ENCODE data around the gene CFAP99.
"Not testable (repeated sequence)": the region's sequence is repeated elsewhere in the genome, so short reads cannot be mapped to it uniquely, and the experiment has no call there.

Gene CFAP99

GRCh38 chr4:2465032-2465431 is 46.3 kb downstream of the CFAP99 start:
- no peak for DNase-seq

DNA sequence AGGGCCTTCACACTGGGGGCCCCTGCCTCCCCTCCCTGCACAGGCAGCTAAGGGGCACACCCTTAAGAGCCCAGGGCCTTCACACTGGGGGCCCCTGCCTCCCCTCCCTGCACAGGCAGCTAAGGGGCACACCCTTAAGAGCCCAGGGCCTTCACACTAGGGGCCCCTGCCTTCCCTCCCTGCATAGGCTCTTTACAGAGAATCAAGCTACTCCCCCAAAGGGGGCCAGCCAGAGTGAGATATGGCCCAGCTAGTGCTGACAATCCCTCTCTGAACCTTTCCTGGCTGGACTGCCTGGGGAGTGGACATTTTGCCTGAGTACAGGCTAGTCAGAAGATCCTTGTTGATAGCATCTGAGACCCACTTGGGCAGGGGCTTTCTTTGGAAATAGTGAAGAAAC is 46.8 kb downstream of the CFAP99 start:
- DNase-seq = not testable (repeated sequence)

DNA sequence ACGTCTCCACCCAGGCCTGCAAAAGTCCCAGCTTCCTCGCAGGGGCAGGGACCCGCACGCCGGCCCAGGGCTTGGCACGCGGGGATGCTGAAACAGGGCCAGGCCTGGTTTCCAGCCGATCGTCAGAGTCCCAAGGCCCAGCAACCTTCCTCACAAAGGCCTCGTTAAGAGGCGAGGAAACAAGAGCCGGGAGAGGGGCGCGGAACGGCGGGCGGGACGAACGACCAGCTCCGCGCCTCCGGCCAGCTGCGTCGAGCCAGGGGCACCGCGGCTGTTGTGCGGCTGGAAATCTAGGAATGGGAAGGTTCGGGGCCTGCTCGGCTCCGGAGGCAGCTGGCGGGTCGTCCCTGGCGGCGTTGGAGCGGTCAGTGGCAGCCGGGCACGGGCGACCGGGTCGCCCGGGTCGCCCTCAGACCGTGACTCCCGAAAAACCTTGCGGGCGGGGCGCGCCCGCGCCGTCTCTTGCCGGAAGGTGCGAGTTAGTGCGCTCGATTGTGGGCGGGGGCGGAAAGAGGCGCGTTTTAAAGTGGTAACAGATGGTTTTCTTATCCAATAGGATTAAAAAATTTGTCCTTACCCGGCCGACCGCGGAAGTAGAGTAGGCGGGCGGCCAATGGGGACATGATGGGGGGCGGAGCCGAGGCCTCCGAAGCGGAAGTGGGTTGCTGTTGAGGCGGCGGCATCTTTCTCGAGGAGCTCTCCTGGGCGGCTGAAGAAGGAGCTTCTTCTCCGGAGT is 49.9 kb downstream of the CFAP99 start, which contains the start of gene RNF4:
Gene RNF4 (plus strand): TSS at position 651 of the 736 bp plus-strand sequence. CDS start 21,388 bp downstream, outside the sequence.
- peak; percentile 50 to 97 (median 91) for DNase-seq

GRCh38 chr4:2469192-2469984 is 50.6 kb downstream of the CFAP99 start:
- DNase-seq = peak in 15 of 51 donors; percentile 8 to 48 (median 36)

DNA sequence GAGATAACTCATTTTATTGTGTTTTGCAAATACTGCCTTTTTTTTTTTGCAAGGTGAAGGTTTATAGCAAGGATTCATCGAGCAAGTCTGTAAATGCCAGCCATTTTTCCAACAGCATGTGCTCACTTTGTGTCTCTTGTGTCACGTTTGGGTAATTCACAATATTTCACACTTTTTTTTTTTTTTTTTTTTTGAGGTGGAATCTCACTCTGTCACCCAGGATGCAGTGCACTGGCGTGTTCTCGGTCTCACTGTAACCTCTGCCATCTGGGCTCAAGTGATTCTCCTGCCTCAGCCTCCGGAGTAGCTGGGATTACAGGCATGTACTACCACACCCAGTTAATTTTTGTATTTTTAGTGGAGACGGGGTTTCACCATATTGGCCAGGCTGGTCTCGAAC is 52.0 kb downstream of the CFAP99 start:
- no peak for DNase-seq

- DNase-seq = no peak
These were observed 53.4 kb downstream of the CFAP99 start for GRCh38 chr4:2472187-2472586.

- DNase-seq = no peak
These were observed 59.5 kb downstream of the CFAP99 start for GRCh38 chr4:2478229-2478628.

DNA sequence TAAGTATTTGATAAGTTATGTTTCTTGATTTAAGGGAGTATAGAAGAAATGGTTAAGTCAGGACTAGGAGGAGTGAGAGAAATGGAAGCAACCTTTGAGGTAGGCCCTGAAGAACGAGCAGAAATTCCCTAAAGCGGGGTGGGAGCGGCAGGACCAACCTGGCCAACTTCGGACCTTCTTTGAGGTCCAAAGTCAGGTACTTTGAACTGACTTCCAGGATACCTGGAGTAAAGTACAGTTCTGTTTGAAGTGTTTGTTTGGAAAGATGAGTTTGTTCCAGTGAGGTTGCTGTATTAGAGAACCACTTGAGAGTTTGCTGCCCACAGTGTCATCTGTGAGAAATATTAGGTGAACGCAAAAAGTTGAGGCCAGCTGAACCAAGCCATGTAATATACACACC is 61.9 kb downstream of the CFAP99 start:
- no peak for DNase-seq

DNA sequence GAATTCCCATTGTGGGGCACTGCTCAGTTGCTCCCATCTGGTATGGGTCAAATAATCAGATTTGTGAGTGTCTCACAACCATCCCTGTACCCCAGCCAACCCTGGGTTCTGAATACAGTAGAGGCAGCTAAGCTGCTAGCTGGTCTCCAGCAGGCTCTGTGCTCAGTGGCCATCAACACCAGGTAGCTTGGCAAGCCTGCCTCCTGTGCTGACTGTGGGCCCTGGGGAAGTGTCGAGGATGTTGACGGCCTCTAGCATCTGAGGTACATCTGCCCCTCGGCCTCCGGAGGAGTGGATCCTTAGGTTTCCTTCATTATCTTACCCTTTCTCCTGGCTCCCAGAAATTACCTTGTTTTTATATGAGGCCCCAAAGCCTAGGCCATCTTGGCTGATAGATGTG is 63.4 kb downstream of the CFAP99 start:
- no peak for DNase-seq

DNA sequence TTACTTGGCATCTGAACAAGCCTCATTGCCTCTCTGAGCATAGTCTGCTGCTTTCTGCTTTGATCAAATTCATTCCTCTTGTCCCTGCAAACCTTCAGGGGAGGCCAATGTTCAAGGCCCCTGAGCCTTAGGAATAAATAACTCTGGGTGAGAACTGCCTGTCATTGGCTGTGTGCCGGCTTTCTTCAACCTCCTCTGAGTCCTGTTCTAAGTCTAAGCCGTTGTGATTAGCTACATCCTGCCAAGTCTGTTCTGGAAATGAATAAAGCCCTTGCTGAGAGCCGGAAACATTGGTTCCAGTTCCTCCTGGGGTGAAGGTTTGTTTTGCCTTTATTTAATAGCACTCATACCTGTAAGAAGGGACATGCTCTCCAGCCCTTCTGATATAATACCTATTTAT is 63.9 kb downstream of the CFAP99 start:
- peak in 20 of 51 donors; percentile 7 to 63 (median 31) for DNase-seq

- DNase-seq = no peak
These were observed 64.5 kb downstream of the CFAP99 start for GRCh38 chr4:2483237-2483636.

- no peak for DNase-seq
These were observed 65.4 kb downstream of the CFAP99 start for GRCh38 chr4:2484185-2484584.

- DNase-seq = peak in 30 of 51 donors; percentile 6 to 66 (median 39)
These were observed 66.2 kb downstream of the CFAP99 start for GRCh38 chr4:2484993-2485392.

GRCh38 chr4:2485956-2486355 is 67.2 kb downstream of the CFAP99 start:
- DNase-seq = no peak

- no peak for DNase-seq
These were observed 68.2 kb downstream of the CFAP99 start for GRCh38 chr4:2486981-2487380.

GRCh38 chr4:2487632-2488031 is 68.9 kb downstream of the CFAP99 start:
- no peak for DNase-seq

DNA sequence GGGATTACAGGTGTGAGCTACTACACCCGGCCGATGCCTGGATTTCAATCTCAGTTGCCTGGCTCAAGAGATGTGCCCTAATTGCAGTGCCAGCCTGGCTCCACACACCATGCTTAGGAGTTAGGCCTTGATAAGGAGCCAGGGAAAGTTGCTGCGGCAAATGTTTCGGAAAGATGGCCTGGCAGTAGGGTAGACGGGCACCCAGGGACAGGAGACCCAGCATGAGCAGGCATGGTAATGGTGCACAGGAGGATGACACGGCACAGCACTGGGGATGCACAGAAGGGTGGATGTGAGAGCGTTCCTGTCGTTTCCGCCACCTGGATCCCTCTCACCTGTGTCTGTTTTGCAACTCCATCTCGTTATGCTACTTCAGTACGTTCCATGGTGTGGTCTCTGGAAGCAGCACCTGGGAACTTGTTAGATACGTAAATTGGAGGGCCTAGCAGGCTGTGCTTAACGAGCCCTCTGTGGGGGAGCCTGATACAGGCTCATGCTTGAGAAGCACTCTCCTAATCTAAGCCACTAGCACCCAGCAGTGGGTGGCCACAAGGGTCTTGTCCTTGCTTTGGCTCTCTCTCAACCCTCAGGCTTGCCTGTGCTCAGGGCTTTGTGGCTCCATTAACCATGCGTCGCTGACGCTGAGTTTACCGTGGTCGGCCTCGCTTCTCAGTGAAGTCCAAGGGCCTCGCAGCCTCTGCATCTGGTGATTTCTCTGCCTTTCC is 70.5 kb downstream of the CFAP99 start:
- DNase-seq = no peak

- no peak for DNase-seq
These were observed 71.2 kb downstream of the CFAP99 start for GRCh38 chr4:2489841-2490552.

GRCh38 chr4:2492970-2493369 is 74.2 kb downstream of the CFAP99 start:
- no peak for DNase-seq

DNA sequence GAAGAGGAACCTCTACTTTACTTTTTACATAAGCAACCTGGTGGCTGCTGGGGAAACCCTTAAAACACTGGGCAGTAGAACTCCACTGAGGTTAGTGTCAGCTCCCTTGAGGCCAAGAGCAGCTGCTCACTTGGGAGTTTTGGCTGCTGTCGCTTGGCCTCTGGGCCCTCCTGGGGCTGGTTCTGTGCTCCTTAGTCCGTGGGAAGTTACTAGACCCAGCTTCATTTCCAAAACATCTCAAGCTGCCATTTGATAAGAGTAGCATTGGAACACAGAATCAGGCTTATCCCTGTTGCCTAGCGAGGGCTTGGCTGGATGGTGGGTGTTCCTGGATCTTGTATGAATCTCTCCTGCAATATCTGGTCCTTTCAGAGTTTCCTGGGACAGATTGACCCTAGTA is 76.2 kb downstream of the CFAP99 start:
- no peak for DNase-seq

DNA sequence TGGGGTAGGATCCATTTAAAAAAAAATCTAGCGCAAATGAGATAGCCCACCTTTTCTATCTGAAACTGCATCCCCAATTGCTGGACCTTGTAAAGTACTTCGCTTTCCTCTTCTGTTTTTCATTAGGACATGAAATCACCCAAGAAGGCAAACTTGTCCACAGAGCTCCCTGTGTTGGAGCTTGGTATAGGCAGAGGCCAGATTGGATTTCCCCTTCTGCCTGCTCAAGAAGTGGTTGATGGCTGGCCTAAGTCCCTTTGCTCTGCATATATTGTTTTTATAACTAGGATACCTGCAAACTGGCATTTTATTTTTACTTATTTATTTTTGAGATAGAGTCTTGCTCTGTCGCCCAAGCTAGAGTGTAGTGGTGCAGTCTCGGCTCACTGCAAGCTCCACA is 78.6 kb downstream of the CFAP99 start:
- no peak for DNase-seq

All from hypothalamus (tissue), 51 donors.